ENCODE results near the gene DNMT1.

GRCh38 chr19:10211061-10211460 lies 16.3 kb upstream of the DNMT1 start:
- TF ChIP-seq CTCF (IDR thresholded peaks at IDR 0.05): no peak
- no peak for TF ChIP-seq REST (IDR thresholded peaks at IDR 0.05; ENCODE audit: low read depth, low read length)
- no peak for TF ChIP-seq GABPA (IDR thresholded peaks at IDR 0.05; ENCODE audit: low read depth)
- TF ChIP-seq PBX3 (IDR thresholded peaks at IDR 0.05): no peak
- TF ChIP-seq MAX (IDR thresholded peaks at IDR 0.05; ENCODE audit: low read depth): no peak
- TF ChIP-seq TAF1 (IDR thresholded peaks at IDR 0.05; ENCODE audit: borderline replicate concordance, low read depth, low read length): no peak
- no peak for TF ChIP-seq ZBTB33 (IDR thresholded peaks at IDR 0.05; ENCODE audit: borderline replicate concordance, low read depth)
- TF ChIP-seq EP300 (IDR thresholded peaks at IDR 0.05; ENCODE audit: borderline replicate concordance in 1 of 2, low read depth in 1 of 2, low read length in 1 of 2): no peak
- TF ChIP-seq TEAD4 (IDR thresholded peaks at IDR 0.05; ENCODE audit: borderline replicate concordance, insufficient read depth): no peak
- no peak for TF ChIP-seq POLR2AphosphoS5 (IDR thresholded peaks at IDR 0.05; ENCODE audit: low read depth, low read length)

Measured in SK-N-SH (cell line).